NCI-H446 treated with DMSO at 0.1 percent for 48 hours (cell line): Measurements from ENCODE around the gene B9D2.

Experiments used
- DNase-seq: peaks from one replicate; lab custom pipeline; 2025; lab: John Stamatoyannopoulos, UW

Gene B9D2

GRCh38 chr19:41327576-41328156 is 36.3 kb downstream of the B9D2 start:
- no peak for DNase-seq

GRCh38 chr19:41327076-41327575 is 36.8 kb downstream of the B9D2 start:
- DNase-seq = no peak

GRCh38 chr19:41325947-41326706 is 37.8 kb downstream of the B9D2 start:
- no peak for DNase-seq

GRCh38 chr19:41325640-41325946 is 38.4 kb downstream of the B9D2 start:
- DNase-seq = no peak

- no peak for DNase-seq
Measured at GRCh38 chr19:41324921-41325639, 38.9 kb downstream of the B9D2 start.

GRCh38 chr19:41324231-41324702 is 39.7 kb downstream of the B9D2 start:
- DNase-seq = no peak

- no peak for DNase-seq
Measured at GRCh38 chr19:41323430-41324125, 40.4 kb downstream of the B9D2 start.

GRCh38 chr19:41323023-41323422 is 40.9 kb downstream of the B9D2 start:
- DNase-seq = no peak

GRCh38 chr19:41322451-41322850 is 41.5 kb downstream of the B9D2 start:
- DNase-seq = no peak

GRCh38 chr19:41321600-41322270 is 42.2 kb downstream of the B9D2 start:
- no peak for DNase-seq

GRCh38 chr19:41321204-41321599 is 42.7 kb downstream of the B9D2 start:
- DNase-seq = no peak

- no peak for DNase-seq
Measured at GRCh38 chr19:41320568-41320967, 43.4 kb downstream of the B9D2 start.

GRCh38 chr19:41320185-41320518 is 43.8 kb downstream of the B9D2 start:
- no peak for DNase-seq

GRCh38 chr19:41319500-41320184 is 44.3 kb downstream of the B9D2 start:
- DNase-seq = no peak

GRCh38 chr19:41318696-41319499 is 45.1 kb downstream of the B9D2 start:
- DNase-seq = no peak

- no peak for DNase-seq
Measured at GRCh38 chr19:41316306-41316920, 47.5 kb downstream of the B9D2 start.

GRCh38 chr19:41311613-41312012 is 52.3 kb downstream of the B9D2 start:
- no peak for DNase-seq

GRCh38 chr19:41311072-41311471 is 52.9 kb downstream of the B9D2 start:
- no peak for DNase-seq

GRCh38 chr19:41310033-41310831 is 53.7 kb downstream of the B9D2 start, which contains the start of gene CCDC97:
Gene CCDC97 (plus strand): TSS chr19:41310172. CDS start chr19:41310311, 139 bp downstream.
- peak; percentile 80 for DNase-seq
